Activated T-cell treated with anti-CD3 and anti-CD28 coated beads, Interleukin-2, amount 50 U/mL, for 24 hours (primary cell): ENCODE data around the gene CYP4A11.
"Not testable (repeated sequence)": the region's sequence is repeated elsewhere in the genome, so short reads cannot be mapped to it uniquely, and the experiment has no call there.

Experiments used
- DNase-seq: peaks from one replicate; pipeline ENCODE4 v3.0.0-alpha.2; 2020
- H3K27ac Mint-ChIP-seq: 2 replicates; pipeline ENCODE4 v1.8.0; 2020; ENCODE audit warnings: mild to moderate bottlenecking, mixed read lengths
- H3K27me3 Mint-ChIP-seq: 2 replicates; pipeline ENCODE4 v1.8.0; 2020; ENCODE audit warnings: mixed read lengths
- H3K36me3 Mint-ChIP-seq: 2 replicates; pipeline ENCODE4 v1.8.0; 2020; ENCODE audit warnings: low read depth, mixed read lengths
- H3K4me1 Mint-ChIP-seq: 2 replicates; pipeline ENCODE4 v1.8.0; 2020; ENCODE audit warnings: low read depth, mixed read lengths
- H3K4me3 Mint-ChIP-seq: 2 replicates; pipeline ENCODE4 v1.8.0; 2020; ENCODE audit warnings: mild to moderate bottlenecking, moderate library complexity, mixed read lengths
- H3K9me3 Mint-ChIP-seq: 2 replicates; pipeline ENCODE4 v1.8.0; 2020; ENCODE audit warnings: mixed read lengths

CYP4A11 gene

GRCh38 chr1:46940307-46940706, 969 bp downstream of the CYP4A11 start:
- no peak overlapping the region for H3K4me3 Mint-ChIP-seq
- H3K9me3 Mint-ChIP-seq, result no peaks in the 10 kb centered on the region
- no peak for DNase-seq
- H3K4me1 Mint-ChIP-seq, result no peaks in the 10 kb centered on the region
- H3K36me3 Mint-ChIP-seq, result no peaks in the 10 kb centered on the region
- peaks cover 14% of the 10 kb centered on the region for H3K27me3 Mint-ChIP-seq
- H3K27ac Mint-ChIP-seq, result no peak overlapping the region

GRCh38 chr1:46937270-46937669, 4.0 kb downstream of the CYP4A11 start:
- Mint-ChIP-seq H3K36me3 (no peaks in the 10 kb centered on the region), H3K27ac (no peak overlapping the region), H3K4me3 (no peak overlapping the region), H3K27me3 (peaks cover 18% of the 10 kb centered on the region), H3K9me3 (no peaks in the 10 kb centered on the region), H3K4me1 (no peaks in the 10 kb centered on the region)
- no peak for DNase-seq

GRCh38 chr1:46936788-46937187, 4.5 kb downstream of the CYP4A11 start:
- Mint-ChIP-seq H3K36me3 (no peaks in the 10 kb centered on the region), H3K27ac (no peak overlapping the region), H3K27me3 (peaks cover 18% of the 10 kb centered on the region), H3K4me1 (no peaks in the 10 kb centered on the region), H3K9me3 (no peaks in the 10 kb centered on the region), H3K4me3 (no peak overlapping the region)
- no peak for DNase-seq

GRCh38 chr1:46934852-46935251, 6.4 kb downstream of the CYP4A11 start:
- H3K36me3 Mint-ChIP-seq, DNase-seq, H3K4me3 Mint-ChIP-seq, H3K9me3 Mint-ChIP-seq, H3K4me1 Mint-ChIP-seq, H3K27ac Mint-ChIP-seq: not testable (repeated sequence)
- H3K27me3 Mint-ChIP-seq, result peaks cover 17% of the 10 kb centered on the region

GRCh38 chr1:46932020-46932419, 9.3 kb downstream of the CYP4A11 start:
- DNase-seq, H3K4me1 Mint-ChIP-seq, H3K27ac Mint-ChIP-seq, H3K36me3 Mint-ChIP-seq, H3K4me3 Mint-ChIP-seq, H3K9me3 Mint-ChIP-seq: not testable (repeated sequence)
- H3K27me3 Mint-ChIP-seq, result peaks cover 30% of the 10 kb centered on the region

DNA sequence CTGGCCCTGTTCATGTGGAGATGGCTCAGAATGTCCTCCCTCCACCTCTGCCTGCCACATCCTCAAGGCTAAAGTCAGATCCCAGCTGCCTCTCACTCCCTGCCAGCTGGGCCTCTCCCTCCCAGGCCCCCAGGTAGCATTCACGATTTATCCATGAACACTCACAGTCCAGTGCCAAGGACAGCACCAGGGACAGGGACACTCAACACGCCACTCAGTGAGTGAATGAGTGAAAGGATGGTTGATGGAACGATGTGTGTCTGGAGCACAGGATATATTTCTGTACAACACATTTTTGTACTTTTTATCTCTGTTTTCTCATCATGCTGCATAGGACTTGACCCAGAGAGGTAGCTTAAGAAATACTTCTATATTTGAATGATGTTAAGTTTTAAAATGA, 10.1 kb downstream of the CYP4A11 start:
- H3K27ac Mint-ChIP-seq, result no peak overlapping the region
- no peak overlapping the region for H3K4me3 Mint-ChIP-seq

GRCh38 chr1:46927249-46927835, 13.9 kb downstream of the CYP4A11 start:
- Mint-ChIP-seq H3K27me3 (peaks cover 60% of the 10 kb centered on the region), H3K27ac (no peak overlapping the region), H3K36me3 (no peaks in the 10 kb centered on the region), H3K9me3 (peaks cover 9% of the 10 kb centered on the region), H3K4me3 (no peak overlapping the region), H3K4me1 (no peaks in the 10 kb centered on the region)
- no peak for DNase-seq

More for the DNA sequence above, 10.1 kb downstream of the CYP4A11 start:
- no peak for DNase-seq
- Mint-ChIP-seq H3K4me1 (no peaks in the 10 kb centered on the region), H3K36me3 (no peaks in the 10 kb centered on the region), H3K9me3 (no peaks in the 10 kb centered on the region), H3K27me3 (peaks cover 37% of the 10 kb centered on the region)

DNA sequence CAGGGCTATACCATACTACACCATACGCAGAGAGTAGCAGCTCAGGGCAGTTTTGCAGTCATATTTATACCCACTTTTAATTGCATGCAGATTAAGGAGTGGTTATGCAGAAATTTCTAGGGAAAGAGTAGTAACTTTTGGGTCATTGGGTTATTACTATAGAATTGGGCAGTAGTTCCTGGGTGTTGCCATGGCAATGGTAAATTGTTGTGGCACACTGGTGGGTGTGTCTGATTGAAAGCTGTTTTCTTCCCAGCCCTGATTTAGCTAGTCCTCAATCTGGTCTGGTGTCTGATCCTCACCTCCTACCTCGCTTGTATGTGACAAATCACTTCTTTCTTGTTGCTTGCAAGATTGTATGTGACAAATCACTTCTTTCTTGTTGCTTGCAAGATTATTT, 30.5 kb downstream of the CYP4A11 start:
- peaks cover 20% of the 10 kb centered on the region for H3K9me3 Mint-ChIP-seq
- no peak overlapping the region for H3K27ac Mint-ChIP-seq
- H3K36me3 Mint-ChIP-seq, result no peaks in the 10 kb centered on the region
- no peak overlapping the region for H3K4me3 Mint-ChIP-seq
- H3K4me1 Mint-ChIP-seq, result no peaks in the 10 kb centered on the region
- DNase-seq, result no peak
- H3K27me3 Mint-ChIP-seq, result no peaks in the 10 kb centered on the region

- Mint-ChIP-seq H3K36me3 (no peaks in the 10 kb centered on the region), H3K27me3 (peaks cover 7% of the 10 kb centered on the region), H3K27ac (no peak overlapping the region), H3K9me3 (peaks cover 23% of the 10 kb centered on the region), H3K4me1 (no peaks in the 10 kb centered on the region), H3K4me3 (no peak overlapping the region)
- no peak for DNase-seq
Observed at GRCh38 chr1:46903481-46903880, 37.8 kb downstream of the CYP4A11 start.

GRCh38 chr1:46900401-46900800, 40.9 kb downstream of the CYP4A11 start:
- Mint-ChIP-seq H3K36me3 (no peaks in the 10 kb centered on the region), H3K4me3 (no peak overlapping the region), H3K4me1 (no peaks in the 10 kb centered on the region), H3K27me3 (peaks cover 7% of the 10 kb centered on the region), H3K9me3 (peaks cover 4% of the 10 kb centered on the region), H3K27ac (no peak overlapping the region)
- DNase-seq, result no peak

DNA sequence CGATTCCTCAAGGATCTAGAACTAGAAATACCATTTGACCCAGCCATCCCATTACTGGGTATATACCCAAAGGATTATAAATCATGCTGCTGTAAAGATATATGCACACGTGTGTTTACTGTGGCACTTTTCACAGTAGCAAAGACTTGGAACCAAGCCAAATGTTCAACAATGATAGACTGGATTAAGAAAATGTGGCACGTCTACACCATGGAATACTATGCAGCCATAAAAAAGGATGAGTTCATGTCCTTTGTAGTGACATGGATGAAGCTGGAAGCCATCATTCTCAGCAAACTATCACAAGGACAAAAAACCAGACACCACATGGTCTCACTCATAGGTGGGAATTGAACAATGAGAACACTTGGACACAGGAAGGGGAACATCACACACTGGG, 59.6 kb downstream of the CYP4A11 start:
- not testable (repeated sequence) for H3K4me3 Mint-ChIP-seq, DNase-seq, H3K27ac Mint-ChIP-seq, H3K4me1 Mint-ChIP-seq, H3K9me3 Mint-ChIP-seq, H3K36me3 Mint-ChIP-seq
- H3K27me3 Mint-ChIP-seq, result peaks cover 12% of the 10 kb centered on the region
